K562 (cell line): ENCODE data around the gene RPS19. TPM values are rescaled to one million over a fixed set of nuclear protein-coding genes. Genes with fewer than 3 reads are reported as not detected.

ENCODE experiments used
- COPS2 ChIP-seq: fragments of 450-650 bp; conservative IDR thresholded peaks from 2 replicates; pipeline ENCODE4 v1.6.1; 2016; ENCODE audit warnings: mild to moderate bottlenecking, moderate library complexity
- EP400 ChIP-seq: fragments of 450-650 bp; IDR thresholded peaks from 2 replicates; pipeline ENCODE4 v1.6.1; 2017; ENCODE audit warnings: antibody characterized with exemption, mild to moderate bottlenecking, moderate library complexity
- KAT7 ChIP-seq: sonication (generic); formaldehyde crosslinking; IDR thresholded peaks from 2 replicates; pipeline ENCODE4 v1.8.0; 2022; ENCODE audit warnings: missing genetic modification reagents, mild to moderate bottlenecking, borderline replicate concordance
- KLF10 ChIP-seq: fragments of 250-450 bp; sonication (Bioruptor Pico); IDR thresholded peaks from 2 replicates; pipeline ENCODE4 v1.6.1; 2021; ENCODE audit warnings: matching md5 sums
- PTTG1 ChIP-seq: fragments of 450-650 bp; IDR thresholded peaks from 2 replicates; pipeline ENCODE4 v1.6.1; 2016; ENCODE audit warnings: low read depth, mild to moderate bottlenecking, missing genetic modification characterization, missing compliant biosample characterization
- SIN3A ChIP-seq, 2 experiments: fragments of 150-350 bp in 1 of 2; IDR thresholded peaks; 2 replicates each; pipeline ENCODE4 v1.6.1; 2011 to 2016; ENCODE audit warnings: borderline replicate concordance in 2 of 2, low read depth in 2 of 2, low read length in 2 of 2, mild to moderate bottlenecking in 2 of 2, moderate library complexity in 2 of 2; ENCODE audit not compliant: control insufficient read depth in 1 of 2
- ZNF717 ChIP-seq: fragments of 250-450 bp; sonication (Bioruptor Pico); IDR thresholded peaks from 2 replicates; pipeline ENCODE4 v1.5.0; 2021
- polyA plus RNA-seq, 8 experiments: library from polyadenylated mRNA; depleted of rRNA in 4 of 8; stranded (reverse) in 5 of 8; unstranded in 3 of 8; fragments of >200 nt; fragmentation: Nextera tagmentation in 2 of 8; fragmentation: Illumina TruSeq in 1 of 8; extraction: Ambion mirVana in 2 of 8; extraction: Trizol in 1 of 8; gene quantifications; 2 replicates each; pipeline versions ENCODE4 v1.2.1 to v1.2.3, GENCODE V29; 2011 to 2014; ENCODE audit warnings: inconsistent platforms in 1 of 8, missing spikeins in 1 of 8
- total RNA-seq, 7 experiments: library from RNA; depleted of rRNA in 6 of 7; stranded (reverse); fragments of >200 nt in 6 of 7; fragmentation: Illumina TruSeq in 2 of 7; extraction: Trizol in 2 of 7; gene quantifications; 2 replicates each; pipeline versions ENCODE4 v1.2.1 to v1.2.3, GENCODE V29; 2011 to 2021; ENCODE audit warnings: low replicate concordance in 1 of 7
- TF ChIP-seq, protein P1 (sequence below): sonication (generic); formaldehyde crosslinking; IDR thresholded peaks from 2 replicates; pipeline ENCODE4 v1.8.1; 2023; ENCODE audit warnings: missing genetic modification reagents, mild to moderate bottlenecking, borderline replicate concordance
- TF ChIP-seq, protein P2 (sequence below), 2 experiments: fragments of 450-650 bp in 1 of 2; IDR thresholded peaks; 2 replicates each; pipeline ENCODE4 v1.6.1; 2011 to 2017; ENCODE audit warnings: low read depth in 2 of 2, antibody characterized with exemption in 1 of 2, borderline replicate concordance in 1 of 2, low read length in 1 of 2, mild to moderate bottlenecking in 1 of 2, mixed read lengths in 1 of 2; ENCODE audit not compliant: control insufficient read depth in 1 of 2
- TF ChIP-seq, protein P3 (sequence below): fragments of 250-450 bp; sonication (Bioruptor Pico); IDR thresholded peaks from 2 replicates; pipeline ENCODE4 v1.5.0; 2022; ENCODE audit warnings: mild to moderate bottlenecking

RPS19 gene
- total and polyA plus RNA-seq, 9 of the 15 experiments (the other 6 are each of a cell fraction or from before 2014, with no cell fraction given): 1,964 to 3,408 (median 2,747) TPM

DNA sequence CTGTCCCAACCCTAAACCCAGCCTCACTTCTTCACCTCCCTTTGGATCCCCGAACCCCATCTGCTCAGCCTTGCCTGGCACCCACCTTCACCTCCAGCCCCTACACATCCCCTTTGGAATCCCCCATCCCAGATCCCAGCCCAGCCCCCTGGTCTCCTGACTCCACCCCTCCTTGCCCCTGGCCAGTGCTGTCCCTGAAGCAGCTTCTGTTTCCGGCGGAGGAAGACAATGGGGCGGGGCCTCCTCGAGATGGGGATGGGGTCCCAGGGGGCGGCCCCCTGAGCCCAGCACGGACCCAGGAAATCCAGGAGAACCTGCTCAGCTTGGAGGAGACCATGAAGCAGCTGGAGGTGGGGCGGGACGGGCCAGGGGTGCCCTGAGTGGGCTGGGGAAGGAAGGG, 46.2 kb downstream of the RPS19 start (continued):
- TF ChIP-seq ZNF717 (CRISPR knock-in tag) (no peak), COPS2 (no peak), PTTG1 (tag) (no peak), EP400 (no peak), KAT7 (no peak), SIN3A (IDR thresholded peaks at IDR 0.05; ENCODE audit: borderline replicate concordance in 2 of 2, control insufficient read depth in 1 of 2, low read depth in 2 of 2, low read length in 2 of 2) (no peak), KLF10 (CRISPR knock-in tag) (no peak)
- TF ChIP-seq, protein P1, sequence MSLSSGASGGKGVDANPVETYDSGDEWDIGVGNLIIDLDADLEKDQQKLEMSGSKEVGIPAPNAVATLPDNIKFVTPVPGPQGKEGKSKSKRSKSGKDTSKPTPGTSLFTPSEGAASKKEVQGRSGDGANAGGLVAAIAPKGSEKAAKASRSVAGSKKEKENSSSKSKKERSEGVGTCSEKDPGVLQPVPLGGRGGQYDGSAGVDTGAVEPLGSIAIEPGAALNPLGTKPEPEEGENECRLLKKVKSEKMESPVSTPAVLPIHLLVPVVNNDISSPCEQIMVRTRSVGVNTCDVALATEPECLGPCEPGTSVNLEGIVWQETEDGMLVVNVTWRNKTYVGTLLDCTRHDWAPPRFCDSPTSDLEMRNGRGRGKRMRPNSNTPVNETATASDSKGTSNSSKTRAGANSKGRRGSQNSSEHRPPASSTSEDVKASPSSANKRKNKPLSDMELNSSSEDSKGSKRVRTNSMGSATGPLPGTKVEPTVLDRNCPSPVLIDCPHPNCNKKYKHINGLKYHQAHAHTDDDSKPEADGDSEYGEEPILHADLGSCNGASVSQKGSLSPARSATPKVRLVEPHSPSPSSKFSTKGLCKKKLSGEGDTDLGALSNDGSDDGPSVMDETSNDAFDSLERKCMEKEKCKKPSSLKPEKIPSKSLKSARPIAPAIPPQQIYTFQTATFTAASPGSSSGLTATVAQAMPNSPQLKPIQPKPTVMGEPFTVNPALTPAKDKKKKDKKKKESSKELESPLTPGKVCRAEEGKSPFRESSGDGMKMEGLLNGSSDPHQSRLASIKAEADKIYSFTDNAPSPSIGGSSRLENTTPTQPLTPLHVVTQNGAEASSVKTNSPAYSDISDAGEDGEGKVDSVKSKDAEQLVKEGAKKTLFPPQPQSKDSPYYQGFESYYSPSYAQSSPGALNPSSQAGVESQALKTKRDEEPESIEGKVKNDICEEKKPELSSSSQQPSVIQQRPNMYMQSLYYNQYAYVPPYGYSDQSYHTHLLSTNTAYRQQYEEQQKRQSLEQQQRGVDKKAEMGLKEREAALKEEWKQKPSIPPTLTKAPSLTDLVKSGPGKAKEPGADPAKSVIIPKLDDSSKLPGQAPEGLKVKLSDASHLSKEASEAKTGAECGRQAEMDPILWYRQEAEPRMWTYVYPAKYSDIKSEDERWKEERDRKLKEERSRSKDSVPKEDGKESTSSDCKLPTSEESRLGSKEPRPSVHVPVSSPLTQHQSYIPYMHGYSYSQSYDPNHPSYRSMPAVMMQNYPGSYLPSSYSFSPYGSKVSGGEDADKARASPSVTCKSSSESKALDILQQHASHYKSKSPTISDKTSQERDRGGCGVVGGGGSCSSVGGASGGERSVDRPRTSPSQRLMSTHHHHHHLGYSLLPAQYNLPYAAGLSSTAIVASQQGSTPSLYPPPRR (CRISPR knock-in tag): no peak
- TF ChIP-seq, protein P2, sequence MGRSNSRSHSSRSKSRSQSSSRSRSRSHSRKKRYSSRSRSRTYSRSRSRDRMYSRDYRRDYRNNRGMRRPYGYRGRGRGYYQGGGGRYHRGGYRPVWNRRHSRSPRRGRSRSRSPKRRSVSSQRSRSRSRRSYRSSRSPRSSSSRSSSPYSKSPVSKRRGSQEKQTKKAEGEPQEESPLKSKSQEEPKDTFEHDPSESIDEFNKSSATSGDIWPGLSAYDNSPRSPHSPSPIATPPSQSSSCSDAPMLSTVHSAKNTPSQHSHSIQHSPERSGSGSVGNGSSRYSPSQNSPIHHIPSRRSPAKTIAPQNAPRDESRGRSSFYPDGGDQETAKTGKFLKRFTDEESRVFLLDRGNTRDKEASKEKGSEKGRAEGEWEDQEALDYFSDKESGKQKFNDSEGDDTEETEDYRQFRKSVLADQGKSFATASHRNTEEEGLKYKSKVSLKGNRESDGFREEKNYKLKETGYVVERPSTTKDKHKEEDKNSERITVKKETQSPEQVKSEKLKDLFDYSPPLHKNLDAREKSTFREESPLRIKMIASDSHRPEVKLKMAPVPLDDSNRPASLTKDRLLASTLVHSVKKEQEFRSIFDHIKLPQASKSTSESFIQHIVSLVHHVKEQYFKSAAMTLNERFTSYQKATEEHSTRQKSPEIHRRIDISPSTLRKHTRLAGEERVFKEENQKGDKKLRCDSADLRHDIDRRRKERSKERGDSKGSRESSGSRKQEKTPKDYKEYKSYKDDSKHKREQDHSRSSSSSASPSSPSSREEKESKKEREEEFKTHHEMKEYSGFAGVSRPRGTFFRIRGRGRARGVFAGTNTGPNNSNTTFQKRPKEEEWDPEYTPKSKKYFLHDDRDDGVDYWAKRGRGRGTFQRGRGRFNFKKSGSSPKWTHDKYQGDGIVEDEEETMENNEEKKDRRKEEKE (IDR thresholded peaks at IDR 0.05; ENCODE audit: borderline replicate concordance in 1 of 2, control insufficient read depth in 1 of 2, low read depth in 2 of 2, low read length in 1 of 2): no peak
- TF ChIP-seq, protein P3, sequence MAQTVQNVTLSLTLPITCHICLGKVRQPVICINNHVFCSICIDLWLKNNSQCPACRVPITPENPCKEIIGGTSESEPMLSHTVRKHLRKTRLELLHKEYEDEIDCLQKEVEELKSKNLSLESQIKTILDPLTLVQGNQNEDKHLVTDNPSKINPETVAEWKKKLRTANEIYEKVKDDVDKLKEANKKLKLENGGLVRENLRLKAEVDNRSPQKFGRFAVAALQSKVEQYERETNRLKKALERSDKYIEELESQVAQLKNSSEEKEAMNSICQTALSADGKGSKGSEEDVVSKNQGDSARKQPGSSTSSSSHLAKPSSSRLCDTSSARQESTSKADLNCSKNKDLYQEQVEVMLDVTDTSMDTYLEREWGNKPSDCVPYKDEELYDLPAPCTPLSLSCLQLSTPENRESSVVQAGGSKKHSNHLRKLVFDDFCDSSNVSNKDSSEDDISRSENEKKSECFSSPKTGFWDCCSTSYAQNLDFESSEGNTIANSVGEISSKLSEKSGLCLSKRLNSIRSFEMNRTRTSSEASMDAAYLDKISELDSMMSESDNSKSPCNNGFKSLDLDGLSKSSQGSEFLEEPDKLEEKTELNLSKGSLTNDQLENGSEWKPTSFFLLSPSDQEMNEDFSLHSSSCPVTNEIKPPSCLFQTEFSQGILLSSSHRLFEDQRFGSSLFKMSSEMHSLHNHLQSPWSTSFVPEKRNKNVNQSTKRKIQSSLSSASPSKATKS: no peak
